Keratinocyte (primary cell): ENCODE results near the gene BACE1-AS. TPM values are rescaled to one million over a fixed set of nuclear protein-coding genes. Genes with fewer than 3 reads are reported as not detected.

Experiments used
- DNase-seq: peaks from one replicate; pipeline ENCODE4 v3.0.0-alpha.2; 2011; ENCODE audit warnings: low read depth, missing footprints, low spot score
- FAIRE-seq: peaks from 2 replicates; lab custom pipeline; 2011; peaks lifted over from hg19 to GRCh38; lab: Jason Lieb, UNC
- H2AFZ ChIP-seq: 2 replicates; pipeline ENCODE4 v1.6.0; 2012; ENCODE audit warnings: low read length, control low read depth, inconsistent platforms; ENCODE audit not compliant: control insufficient read depth
- H3K27ac ChIP-seq: 2 replicates; pipeline ENCODE4 v1.5.1; 2011; ENCODE audit warnings: low read length; ENCODE audit not compliant: control insufficient read depth, insufficient read depth
- H3K27me3 ChIP-seq: 3 replicates; pipeline ENCODE4 v1.6.0; 2011; ENCODE audit warnings: low read length; ENCODE audit not compliant: control insufficient read depth, insufficient read depth; ENCODE audit errors: extremely low read depth
- H3K36me3 ChIP-seq, 2 experiments: 2 replicates in 1 of 2; 3 replicates in 1 of 2; pipeline ENCODE4 v1.5.1; 2011; ENCODE audit warnings: low read length in 2 of 2, mild to moderate bottlenecking in 1 of 2; ENCODE audit not compliant: control insufficient read depth in 2 of 2, insufficient read depth in 2 of 2; ENCODE audit errors: extremely low read depth in 1 of 2
- H3K4me1 ChIP-seq: 3 replicates; pipeline ENCODE4 v1.5.1; 2011; ENCODE audit warnings: low read length; ENCODE audit not compliant: control insufficient read depth, insufficient read depth; ENCODE audit errors: extremely low read depth
- H3K4me2 ChIP-seq: 3 replicates; pipeline ENCODE4 v1.6.0; 2011; ENCODE audit warnings: low read depth, low read length; ENCODE audit not compliant: control insufficient read depth, insufficient read depth; ENCODE audit errors: extremely low read depth
- H3K4me3 ChIP-seq, 3 experiments: fragments of 200-600 bp in 1 of 3; sonication (generic) in 1 of 3; 2 replicates in 2 of 3; 3 replicates in 1 of 3; pipeline ENCODE4 v1.5.1; 2011 to 2016; ENCODE audit warnings: low read length in 3 of 3, mild to moderate bottlenecking in 3 of 3, control low read depth in 2 of 3, inconsistent platforms in 1 of 3, low read depth in 1 of 3, mixed read lengths in 1 of 3, mixed run types in 1 of 3, moderate library complexity in 1 of 3; ENCODE audit not compliant: control insufficient read depth in 2 of 3, insufficient read depth in 2 of 3; ENCODE audit errors: extremely low read depth in 1 of 3
- H3K79me2 ChIP-seq: 2 replicates; pipeline ENCODE4 v1.6.0; 2012; ENCODE audit warnings: low read length; ENCODE audit not compliant: control insufficient read depth, insufficient read depth
- H3K9ac ChIP-seq: 3 replicates; pipeline ENCODE4 v1.6.0; 2011; ENCODE audit warnings: low read length; ENCODE audit not compliant: control insufficient read depth, insufficient read depth; ENCODE audit errors: extremely low read depth
- H3K9me1 ChIP-seq: 3 replicates; pipeline ENCODE4 v1.6.0; 2011; ENCODE audit warnings: low read length; ENCODE audit not compliant: control insufficient read depth, insufficient read depth; ENCODE audit errors: extremely low read depth
- H3K9me3 ChIP-seq: 2 replicates; pipeline ENCODE4 v1.5.1; 2012; ENCODE audit warnings: low read depth, low read length; ENCODE audit not compliant: control insufficient read depth
- H4K20me1 ChIP-seq: 3 replicates; pipeline ENCODE4 v1.6.0; 2011; ENCODE audit warnings: low read length; ENCODE audit not compliant: control insufficient read depth, insufficient read depth; ENCODE audit errors: extremely low read depth
- EZH2 ChIP-seq: IDR thresholded peaks from one replicate; pipeline ENCODE4 v1.6.1; 2012; ENCODE audit warnings: inconsistent platforms, mild to moderate bottlenecking, low read length, moderate library complexity
- dilution Hi-C: fragments of 300-500 bp; cut with MboI; formaldehyde crosslinking; loops from one replicate; pipeline ENCODE4 v1.7.0; 2020; ENCODE audit warnings: low sequenced_read_pairs; ENCODE audit not compliant: extremely low pct_ligation_motif_present
- polyA plus RNA-seq, 5 experiments: library from polyadenylated mRNA; depleted of rRNA in 3 of 5; stranded (reverse) in 3 of 5; stranded (forward) in 1 of 5; unstranded in 1 of 5; fragments of >200 nt; gene quantifications; 1 replicate in 1 of 5; 2 replicates in 3 of 5; 3 replicates in 1 of 5; pipeline versions ENCODE4 v1.2.1 to v1.2.3, GENCODE V29; 2011 to 2012; ENCODE audit warnings: missing spikeins in 2 of 5, low read depth in 1 of 5, low replicate concordance in 1 of 5
- TF ChIP-seq, protein P1 (sequence below), 3 experiments: IDR thresholded peaks in 1 of 3; conservative IDR thresholded peaks in 1 of 3; optimal IDR thresholded peaks in 1 of 3; 2 replicates in 2 of 3; 3 replicates in 1 of 3; pipeline versions ENCODE3 to v1.5.1; 2011; ENCODE audit warnings: low read length in 3 of 3, mild to moderate bottlenecking in 3 of 3, moderate library complexity in 2 of 3, control low read depth in 1 of 3, inconsistent platforms in 1 of 3; ENCODE audit not compliant: insufficient read depth in 2 of 3; ENCODE audit errors: extremely low read depth in 1 of 3

The BACE1-AS gene
- polyA plus RNA-seq, 1 donor (not counting 4 experiments of a cell fraction or from before 2014, with no cell fraction given) = 2.2 TPM

DNA sequence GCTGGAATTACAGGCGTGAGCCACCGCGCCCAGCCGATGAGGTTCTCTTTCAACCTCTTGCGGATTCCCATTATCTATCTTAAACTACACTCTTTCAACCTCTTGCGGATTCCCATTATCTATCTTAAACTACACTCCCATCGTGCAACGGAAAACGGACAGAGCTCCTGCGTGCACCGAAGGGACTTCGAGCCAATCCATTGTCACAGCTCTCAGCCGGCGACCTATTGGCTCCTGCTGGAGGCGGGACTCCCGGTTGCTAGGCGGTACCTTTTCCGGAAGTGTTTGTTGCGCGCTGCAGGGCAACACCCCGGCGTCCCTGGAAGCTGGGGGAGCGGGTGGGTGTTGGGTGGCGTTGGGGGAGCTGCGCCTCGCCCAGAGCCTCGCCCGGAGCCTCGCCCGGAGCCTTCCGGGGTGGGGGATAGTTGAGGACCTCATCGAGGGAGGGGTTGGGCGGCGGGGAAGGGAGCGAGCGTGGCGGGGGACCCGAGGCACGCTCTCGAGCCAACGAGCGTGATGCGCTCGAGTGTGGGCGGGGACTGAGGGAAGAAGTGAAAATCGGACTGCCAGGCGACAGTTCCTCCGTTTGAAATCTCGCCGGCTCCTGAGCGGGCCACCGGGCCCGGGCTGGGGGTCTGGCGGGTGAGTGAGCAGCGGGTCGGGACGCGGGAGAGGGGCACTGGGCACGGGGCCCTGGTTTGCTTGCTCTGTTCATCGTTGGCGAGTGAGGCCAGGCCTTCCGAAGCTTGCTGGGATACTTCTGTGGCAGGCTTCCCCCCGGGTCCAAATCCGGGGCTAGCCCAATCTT is 36.6 kb downstream of the BACE1-AS start, which contains the start of gene CEP164:
CEP164 (plus strand) TSS at position 288 of the 808 bp plus-strand sequence. CDS start 10,733 bp downstream, outside the sequence.
- dilution Hi-C loops = no loop called here
- H3K4me1 ChIP-seq = peaks cover 13% of the 10 kb centered on the region
- H3K9me3 ChIP-seq = no peaks in the 10 kb centered on the region
- peak within 1 kb of the TSS; percentile 75 for H2AFZ ChIP-seq
- no peaks in the 10 kb centered on the region for H3K9me1 ChIP-seq
- peak within 1 kb of the TSS; percentile 88 for H3K9ac ChIP-seq
- peak within 1 kb of the TSS; percentile 75 to 84 (median 75) for H3K4me3 ChIP-seq
- H3K36me3 ChIP-seq = no peaks in the 10 kb centered on the region
- DNase-seq = peak; percentile 77
- H3K4me2 ChIP-seq = peak within 1 kb of the TSS; percentile 79
- H3K27ac ChIP-seq = peak within 1 kb of the TSS; percentile 76
- no peaks in the 10 kb centered on the region for H4K20me1 ChIP-seq
- no peaks in the 10 kb centered on the region for H3K27me3 ChIP-seq
- TF ChIP-seq, protein P1, sequence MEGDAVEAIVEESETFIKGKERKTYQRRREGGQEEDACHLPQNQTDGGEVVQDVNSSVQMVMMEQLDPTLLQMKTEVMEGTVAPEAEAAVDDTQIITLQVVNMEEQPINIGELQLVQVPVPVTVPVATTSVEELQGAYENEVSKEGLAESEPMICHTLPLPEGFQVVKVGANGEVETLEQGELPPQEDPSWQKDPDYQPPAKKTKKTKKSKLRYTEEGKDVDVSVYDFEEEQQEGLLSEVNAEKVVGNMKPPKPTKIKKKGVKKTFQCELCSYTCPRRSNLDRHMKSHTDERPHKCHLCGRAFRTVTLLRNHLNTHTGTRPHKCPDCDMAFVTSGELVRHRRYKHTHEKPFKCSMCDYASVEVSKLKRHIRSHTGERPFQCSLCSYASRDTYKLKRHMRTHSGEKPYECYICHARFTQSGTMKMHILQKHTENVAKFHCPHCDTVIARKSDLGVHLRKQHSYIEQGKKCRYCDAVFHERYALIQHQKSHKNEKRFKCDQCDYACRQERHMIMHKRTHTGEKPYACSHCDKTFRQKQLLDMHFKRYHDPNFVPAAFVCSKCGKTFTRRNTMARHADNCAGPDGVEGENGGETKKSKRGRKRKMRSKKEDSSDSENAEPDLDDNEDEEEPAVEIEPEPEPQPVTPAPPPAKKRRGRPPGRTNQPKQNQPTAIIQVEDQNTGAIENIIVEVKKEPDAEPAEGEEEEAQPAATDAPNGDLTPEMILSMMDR (optimal IDR thresholded peaks at IDR 0.05 in 1 of 3, IDR thresholded peaks at IDR 0.05 in 1 of 3, conservative IDR thresholded peaks at IDR 0.05 in 1 of 3; ENCODE audit: extremely low read depth in 1 of 3, insufficient read depth in 2 of 3, low read length in 3 of 3) = no peak
- TF ChIP-seq EZH2 = no peak
- FAIRE-seq = peak; percentile 89
- peaks cover 8% of the 10 kb centered on the region for H3K79me2 ChIP-seq

GRCh38 chr11:117328375-117329010 is 37.3 kb downstream of the BACE1-AS start:
- TF ChIP-seq, protein P1 (optimal IDR thresholded peaks at IDR 0.05 in 1 of 3, IDR thresholded peaks at IDR 0.05 in 1 of 3, conservative IDR thresholded peaks at IDR 0.05 in 1 of 3; ENCODE audit: extremely low read depth in 1 of 3, insufficient read depth in 2 of 3, low read length in 3 of 3) = no peak
- TF ChIP-seq EZH2 = no peak
- dilution Hi-C loops = no loop called here
- FAIRE-seq (no peak), DNase-seq (no peak)
- Histone ChIP-seq H3K4me3 (peak overlapping the region; percentile 75 to 84 (median 75)), H4K20me1 (no peaks in the 10 kb centered on the region), H3K27me3 (no peaks in the 10 kb centered on the region), H2AFZ (peak overlapping the region; percentile 75), H3K4me2 (peak overlapping the region; percentile 79), H3K79me2 (peaks cover 8% of the 10 kb centered on the region), H3K27ac (peak overlapping the region; percentile 76), H3K9me1 (no peaks in the 10 kb centered on the region), H3K36me3 (no peaks in the 10 kb centered on the region), H3K4me1 (peaks cover 13% of the 10 kb centered on the region), H3K9me3 (no peaks in the 10 kb centered on the region), H3K9ac (peak overlapping the region; percentile 88)
